HUES6 (cell line): ENCODE data around the gene FCGR3A.
"Not testable (repeated sequence)": the region's sequence is repeated elsewhere in the genome, so short reads cannot be mapped to it uniquely, and the experiment has no call there.

Experiments
- H3K27ac ChIP-seq: 2 replicates; pipeline ENCODE4 v1.7.0; 2013; ENCODE audit warnings: low read depth, mild to moderate bottlenecking, low read length, inconsistent platforms
- H3K27me3 ChIP-seq: 2 replicates; pipeline ENCODE4 v1.6.1; 2013; ENCODE audit warnings: low read length; ENCODE audit not compliant: control insufficient read depth, insufficient read depth
- H3K36me3 ChIP-seq: 2 replicates; pipeline ENCODE4 v1.6.1; 2013; ENCODE audit warnings: low read length; ENCODE audit not compliant: control insufficient read depth, insufficient read depth
- H3K4me1 ChIP-seq: 2 replicates; pipeline ENCODE4 v1.6.1; 2013; ENCODE audit warnings: low read length; ENCODE audit not compliant: control insufficient read depth, insufficient read depth
- H3K4me3 ChIP-seq: 2 replicates; pipeline ENCODE4 v1.5.1; 2013; ENCODE audit warnings: low read depth, low read length
- H3K9ac ChIP-seq: one replicate; pipeline ENCODE4 v1.6.1; 2013; ENCODE audit warnings: mild to moderate bottlenecking, low read length
- H3K9me3 ChIP-seq: 2 replicates; pipeline ENCODE4 v1.6.1; 2013; ENCODE audit warnings: low read depth, low read length; ENCODE audit not compliant: control insufficient read depth, insufficient read depth

The FCGR3A gene

DNA sequence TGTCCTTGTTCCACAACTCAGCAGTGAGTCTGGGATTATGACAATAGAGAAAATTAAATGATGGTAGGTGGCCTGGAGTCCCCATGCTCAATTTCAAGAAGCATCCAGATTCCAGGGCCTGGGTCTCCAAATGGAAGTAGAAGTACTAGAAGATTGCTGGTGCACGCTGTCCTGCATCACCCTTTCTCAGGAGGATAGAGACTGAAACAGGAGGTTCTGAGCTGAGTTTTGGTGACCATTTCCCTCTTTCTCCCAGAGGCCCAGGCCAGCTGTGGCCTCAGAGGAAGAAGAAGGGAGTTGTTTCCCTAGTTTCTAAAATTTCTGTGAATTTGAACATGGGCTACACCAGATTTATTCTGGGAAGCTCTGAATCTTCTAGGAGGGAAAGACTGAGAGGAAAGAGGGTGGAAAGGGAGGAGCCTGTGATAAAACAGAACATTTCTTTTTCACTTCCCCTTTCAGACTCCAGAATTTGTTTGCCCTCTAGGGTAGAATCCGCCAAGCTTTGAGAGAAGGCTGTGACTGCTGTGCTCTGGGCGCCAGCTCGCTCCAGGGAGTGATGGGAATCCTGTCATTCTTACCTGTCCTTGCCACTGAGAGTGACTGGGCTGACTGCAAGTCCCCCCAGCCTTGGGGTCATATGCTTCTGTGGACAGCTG lies 31.4 kb upstream of the FCGR3A start:
- not testable (repeated sequence) for H3K27me3 ChIP-seq, H3K9ac ChIP-seq, H3K4me1 ChIP-seq, H3K4me3 ChIP-seq, H3K36me3 ChIP-seq, H3K27ac ChIP-seq, H3K9me3 ChIP-seq

DNA sequence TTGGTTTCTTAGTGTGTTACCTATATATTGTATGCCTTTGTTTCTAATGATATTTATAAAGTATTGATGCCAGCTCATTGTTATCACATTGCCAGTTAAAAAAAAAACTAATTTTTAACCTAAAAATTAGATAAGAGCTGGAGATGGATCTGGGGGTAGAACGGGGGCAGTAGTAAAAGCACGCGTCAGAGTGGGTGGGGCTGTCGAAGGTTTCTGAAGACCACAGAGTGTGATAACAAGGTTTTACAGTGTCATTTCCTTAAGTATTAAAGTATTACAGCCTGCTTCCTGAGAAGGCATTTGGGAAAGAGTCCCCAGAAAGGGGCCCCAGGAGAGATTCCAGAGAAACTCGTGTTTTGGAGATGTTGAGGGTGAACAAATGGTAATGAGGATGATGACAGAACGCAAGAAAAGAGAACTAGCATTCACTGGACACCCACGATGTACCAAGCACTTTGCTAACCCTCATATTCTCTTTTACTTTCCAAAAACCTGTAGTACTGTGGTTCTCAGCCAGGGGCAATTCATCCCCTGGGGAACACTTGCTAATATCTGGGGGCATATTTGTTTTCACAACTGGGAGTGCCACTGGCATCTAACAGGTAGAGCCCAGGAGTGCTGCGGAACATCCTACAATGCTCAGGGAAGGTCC lies 30.4 kb upstream of the FCGR3A start:
- not testable (repeated sequence) for H3K27ac ChIP-seq, H3K4me3 ChIP-seq, H3K27me3 ChIP-seq, H3K36me3 ChIP-seq, H3K9ac ChIP-seq, H3K9me3 ChIP-seq, H3K4me1 ChIP-seq

DNA sequence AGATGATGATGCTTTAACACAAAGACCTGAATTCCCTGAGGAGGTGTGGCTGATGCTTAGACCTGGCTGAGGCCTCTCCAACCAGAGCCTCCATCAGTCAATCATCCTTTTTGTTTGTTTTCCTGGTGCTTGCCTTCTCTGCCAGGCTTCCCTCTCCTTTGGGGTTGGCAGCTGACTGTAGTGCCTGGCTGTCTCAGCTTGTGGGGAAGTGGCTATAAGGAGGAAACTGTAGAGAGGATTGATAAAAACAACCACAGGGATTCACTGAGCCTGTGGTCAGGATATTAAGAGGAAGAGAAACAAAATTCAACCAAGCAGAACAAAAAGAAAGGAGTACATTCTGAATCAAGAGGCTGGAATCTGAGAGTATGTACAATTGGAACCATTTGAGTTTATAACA lies 27.1 kb upstream of the FCGR3A start:
- H3K27ac ChIP-seq, H3K4me3 ChIP-seq, H3K9ac ChIP-seq, H3K36me3 ChIP-seq, H3K27me3 ChIP-seq, H3K9me3 ChIP-seq, H3K4me1 ChIP-seq: not testable (repeated sequence)

DNA sequence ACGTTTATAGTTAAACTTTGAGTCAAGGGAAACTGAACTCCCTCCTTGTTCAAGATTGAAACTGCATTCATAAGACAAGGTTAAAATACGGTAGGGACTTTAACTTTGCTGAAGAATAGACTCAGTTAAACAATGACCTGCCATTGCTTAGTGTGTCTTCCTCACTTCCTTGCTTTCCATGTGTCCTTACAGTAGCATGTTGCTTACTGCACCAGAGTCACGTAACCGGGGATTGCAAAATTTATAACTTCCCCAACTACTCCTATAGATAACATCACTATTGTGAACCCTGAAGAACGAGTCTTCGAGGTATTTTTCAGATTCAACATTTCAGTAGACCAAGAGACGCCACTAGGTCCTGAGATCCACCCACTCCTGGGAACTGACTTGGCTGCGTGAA lies 22.1 kb upstream of the FCGR3A start:
- not testable (repeated sequence) for H3K9ac ChIP-seq, H3K27me3 ChIP-seq, H3K4me3 ChIP-seq, H3K4me1 ChIP-seq, H3K36me3 ChIP-seq, H3K9me3 ChIP-seq, H3K27ac ChIP-seq

DNA sequence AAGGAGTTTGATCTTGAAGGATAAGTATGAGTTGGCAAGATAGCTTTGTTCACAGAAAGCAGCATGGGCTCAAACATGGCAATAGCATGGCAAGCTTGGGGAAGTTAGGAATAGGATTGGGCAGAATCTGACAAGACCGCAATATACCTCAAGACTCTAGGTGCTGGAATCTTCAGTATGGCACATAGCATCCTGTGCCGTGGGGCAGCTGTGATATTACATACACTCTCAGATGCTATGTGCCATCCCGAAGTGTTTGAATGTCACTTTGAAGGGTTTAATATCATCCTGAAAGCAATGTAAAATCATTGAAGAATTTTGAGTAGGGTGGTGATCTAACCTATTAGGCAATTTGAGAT lies 17.0 kb upstream of the FCGR3A start:
- H3K4me3 ChIP-seq, H3K9me3 ChIP-seq, H3K4me1 ChIP-seq, H3K36me3 ChIP-seq, H3K27me3 ChIP-seq, H3K27ac ChIP-seq, H3K9ac ChIP-seq: not testable (repeated sequence)

- H3K27me3 ChIP-seq, H3K4me3 ChIP-seq, H3K4me1 ChIP-seq, H3K9ac ChIP-seq, H3K9me3 ChIP-seq, H3K27ac ChIP-seq, H3K36me3 ChIP-seq: not testable (repeated sequence)
Measured at GRCh38 chr1:161563522-161563921, 13.9 kb upstream of the FCGR3A start.

- not testable (repeated sequence) for H3K4me3 ChIP-seq, H3K9me3 ChIP-seq, H3K36me3 ChIP-seq, H3K4me1 ChIP-seq, H3K9ac ChIP-seq, H3K27me3 ChIP-seq, H3K27ac ChIP-seq
Measured at GRCh38 chr1:161562441-161562840, 12.8 kb upstream of the FCGR3A start.

DNA sequence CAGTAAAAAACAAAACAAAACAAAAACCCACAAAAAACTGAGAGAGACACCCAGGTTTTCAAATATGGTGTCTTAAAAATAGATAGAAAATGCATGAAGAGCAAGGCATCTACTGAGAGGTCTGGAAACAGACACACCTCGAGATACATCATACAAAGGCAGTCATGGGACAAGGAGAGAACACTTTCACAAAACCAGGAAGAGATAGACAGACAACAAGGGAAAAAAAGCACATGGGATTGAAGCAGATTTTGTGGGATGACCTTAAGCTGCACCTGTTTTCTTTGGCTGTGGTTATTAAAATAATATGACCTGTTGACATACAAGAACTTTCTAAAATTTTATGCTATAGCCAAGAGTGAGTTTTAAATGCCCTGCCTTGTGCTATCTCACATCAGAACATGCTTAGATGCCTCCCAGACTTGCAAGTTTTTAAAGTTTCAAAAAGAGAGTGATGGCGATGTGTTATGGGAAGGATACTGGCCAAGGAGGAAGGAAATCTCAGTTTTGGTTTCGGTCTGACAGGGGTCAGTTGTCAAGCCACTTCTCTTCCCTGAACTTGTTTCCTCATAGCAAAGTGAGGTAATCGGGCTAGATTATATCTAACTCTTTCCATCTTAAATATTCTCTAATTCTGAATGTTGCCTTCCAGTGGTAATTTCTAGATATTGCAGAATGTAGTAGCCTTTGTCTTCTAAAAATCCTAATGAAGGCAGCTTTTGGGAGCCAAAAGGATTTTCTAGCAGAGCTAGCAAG lies 11.5 kb upstream of the FCGR3A start:
- not testable (repeated sequence) for H3K4me3 ChIP-seq, H3K4me1 ChIP-seq, H3K9ac ChIP-seq, H3K9me3 ChIP-seq, H3K27ac ChIP-seq, H3K36me3 ChIP-seq, H3K27me3 ChIP-seq

- not testable (repeated sequence) for H3K9ac ChIP-seq, H3K4me3 ChIP-seq, H3K27ac ChIP-seq, H3K27me3 ChIP-seq, H3K36me3 ChIP-seq, H3K9me3 ChIP-seq, H3K4me1 ChIP-seq
Measured at GRCh38 chr1:161557506-161558450, 8.2 kb upstream of the FCGR3A start.

GRCh38 chr1:161556990-161557389 lies 7.4 kb upstream of the FCGR3A start:
- H3K4me1 ChIP-seq, H3K27ac ChIP-seq, H3K4me3 ChIP-seq, H3K27me3 ChIP-seq, H3K9ac ChIP-seq, H3K9me3 ChIP-seq, H3K36me3 ChIP-seq: not testable (repeated sequence)

- H3K9ac ChIP-seq, H3K27me3 ChIP-seq, H3K9me3 ChIP-seq: not testable (repeated sequence)
Measured at GRCh38 chr1:161556143-161556542, 6.5 kb upstream of the FCGR3A start.

More at GRCh38 chr1:161556143-161556542, 6.5 kb upstream of the FCGR3A start:
- H3K4me3 ChIP-seq, H3K4me1 ChIP-seq, H3K27ac ChIP-seq, H3K36me3 ChIP-seq: not testable (repeated sequence)
